Neural progenitor cell (in vitro differentiated cells): ENCODE data around the gene CCDC91.

Experiments
- EZH2 ChIP-seq: fragments of 200-600 bp; sonication (generic); IDR thresholded peaks from 2 replicates; pipeline ENCODE4 v1.6.1; 2017; ENCODE audit warnings: antibody characterized with exemption, mild to moderate bottlenecking, moderate library complexity
- EZH2phosphoT487 ChIP-seq: fragments of 200-600 bp; sonication (generic); IDR thresholded peaks from 2 replicates; pipeline ENCODE4 v1.6.1; 2017; ENCODE audit warnings: antibody characterized with exemption
- TF ChIP-seq, protein P1 (sequence below): fragments of 200-600 bp; sonication (generic); IDR thresholded peaks from 2 replicates; pipeline ENCODE4 v1.5.1; 2017; ENCODE audit warnings: antibody characterized with exemption, mild to moderate bottlenecking

DNA sequence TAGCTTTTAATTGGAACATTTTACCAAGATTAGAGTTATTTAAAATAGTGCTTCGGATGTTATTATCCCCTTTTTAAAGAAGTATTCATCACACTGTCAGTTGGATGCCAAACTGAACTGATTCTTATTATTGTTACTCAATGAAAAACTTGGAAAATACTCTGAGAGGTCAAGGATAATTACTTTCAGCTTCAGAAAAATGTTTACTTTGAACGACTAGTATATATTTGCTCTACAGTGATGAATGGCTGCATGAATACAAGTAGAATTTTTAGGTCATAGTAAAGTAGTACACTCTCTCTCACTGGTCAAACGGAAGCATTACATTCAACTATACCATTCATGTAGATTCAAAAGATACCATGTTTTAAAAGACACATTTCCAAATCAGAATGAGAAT is 269.2 kb downstream of the CCDC91 start:
- TF ChIP-seq, protein P1, sequence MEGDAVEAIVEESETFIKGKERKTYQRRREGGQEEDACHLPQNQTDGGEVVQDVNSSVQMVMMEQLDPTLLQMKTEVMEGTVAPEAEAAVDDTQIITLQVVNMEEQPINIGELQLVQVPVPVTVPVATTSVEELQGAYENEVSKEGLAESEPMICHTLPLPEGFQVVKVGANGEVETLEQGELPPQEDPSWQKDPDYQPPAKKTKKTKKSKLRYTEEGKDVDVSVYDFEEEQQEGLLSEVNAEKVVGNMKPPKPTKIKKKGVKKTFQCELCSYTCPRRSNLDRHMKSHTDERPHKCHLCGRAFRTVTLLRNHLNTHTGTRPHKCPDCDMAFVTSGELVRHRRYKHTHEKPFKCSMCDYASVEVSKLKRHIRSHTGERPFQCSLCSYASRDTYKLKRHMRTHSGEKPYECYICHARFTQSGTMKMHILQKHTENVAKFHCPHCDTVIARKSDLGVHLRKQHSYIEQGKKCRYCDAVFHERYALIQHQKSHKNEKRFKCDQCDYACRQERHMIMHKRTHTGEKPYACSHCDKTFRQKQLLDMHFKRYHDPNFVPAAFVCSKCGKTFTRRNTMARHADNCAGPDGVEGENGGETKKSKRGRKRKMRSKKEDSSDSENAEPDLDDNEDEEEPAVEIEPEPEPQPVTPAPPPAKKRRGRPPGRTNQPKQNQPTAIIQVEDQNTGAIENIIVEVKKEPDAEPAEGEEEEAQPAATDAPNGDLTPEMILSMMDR, result no peak
- TF ChIP-seq EZH2phosphoT487 (no peak), EZH2 (no peak)
